GM12878 (cell line): ENCODE results near the gene ASAP2.

Experiments
- ATF3 ChIP-seq: IDR thresholded peaks from 2 replicates; pipeline ENCODE4 v1.6.1; 2011; ENCODE audit warnings: low read depth, mild to moderate bottlenecking, low read length, moderate library complexity, borderline replicate concordance; ENCODE audit errors: extremely low read depth
- BHLHE40 ChIP-seq, 2 experiments: fragments of 450-650 bp in 1 of 2; IDR thresholded peaks; 2 replicates each; pipeline ENCODE4 v1.6.1; 2011 to 2017; ENCODE audit warnings: low read depth in 2 of 2, borderline replicate concordance in 1 of 2, improper control_type of control experiment in 1 of 2, low read length in 1 of 2, mild to moderate bottlenecking in 1 of 2
- EP300 ChIP-seq, 2 experiments: fragments of 150-350 bp in 1 of 2; IDR thresholded peaks; 2 replicates each; pipeline ENCODE4 v1.6.1; 2011 to 2012; ENCODE audit warnings: low read depth in 2 of 2, low read length in 2 of 2, borderline replicate concordance in 1 of 2, improper control_type of control experiment in 1 of 2, inconsistent platforms in 1 of 2; ENCODE audit not compliant: control insufficient read depth in 1 of 2
- NR2C2 ChIP-seq: IDR thresholded peaks from 2 replicates; pipeline ENCODE4 v1.6.1; 2011; ENCODE audit warnings: borderline replicate concordance, low read depth; ENCODE audit not compliant: control insufficient read depth, insufficient read length
- POLR2AphosphoS5 ChIP-seq: IDR thresholded peaks from 2 replicates; pipeline ENCODE4 v1.6.1; 2011; ENCODE audit warnings: mild to moderate bottlenecking, low read length, inconsistent platforms
- RCOR1 ChIP-seq: conservative IDR thresholded peaks from 2 replicates; pipeline ENCODE4 v1.6.1; 2012; ENCODE audit warnings: low read depth, low read length, improper control_type of control experiment
- SP1 ChIP-seq: IDR thresholded peaks from one replicate; pipeline ENCODE4 v1.6.1; 2011; ENCODE audit warnings: low read depth, low read length
- TCF12 ChIP-seq: IDR thresholded peaks from 2 replicates; pipeline ENCODE4 v1.6.1; 2011; ENCODE audit warnings: low read depth, mild to moderate bottlenecking, low read length
- USF1 ChIP-seq: IDR thresholded peaks from 2 replicates; pipeline ENCODE4 v1.6.1; 2011; ENCODE audit warnings: borderline replicate concordance, low read depth, mild to moderate bottlenecking, moderate library complexity, mixed read lengths, low read length; ENCODE audit not compliant: insufficient read depth; ENCODE audit errors: extremely low read length
- TF ChIP-seq, protein P1 (sequence below): IDR thresholded peaks from 2 replicates; pipeline ENCODE4 v1.6.1; 2012; ENCODE audit warnings: mild to moderate bottlenecking, low read depth, low read length
- TF ChIP-seq, protein P2 (sequence below): IDR thresholded peaks from 2 replicates; pipeline ENCODE4 v1.6.1; 2012; ENCODE audit warnings: improper control_type of control experiment, low read depth, low read length; ENCODE audit not compliant: insufficient replicate concordance

- TF ChIP-seq SP1 (no peak), POLR2AphosphoS5 (peak; percentile 18; the same call in 1 of the 2 replicates), TCF12 (no peak), USF1 (peak; percentile 22), RCOR1 (no peak), ATF3 (no peak), EP300 (IDR thresholded peaks at IDR 0.05; ENCODE audit: borderline replicate concordance in 1 of 2, control insufficient read depth in 1 of 2, low read depth in 2 of 2, low read length in 2 of 2) (no peak), NR2C2 (no peak), BHLHE40 (IDR thresholded peaks at IDR 0.05; ENCODE audit: borderline replicate concordance in 1 of 2, low read depth in 2 of 2, low read length in 1 of 2) (peak in 1 of 2 experiments; percentile 31; a peak in 1 of 4 replicates)
- TF ChIP-seq, protein P1, sequence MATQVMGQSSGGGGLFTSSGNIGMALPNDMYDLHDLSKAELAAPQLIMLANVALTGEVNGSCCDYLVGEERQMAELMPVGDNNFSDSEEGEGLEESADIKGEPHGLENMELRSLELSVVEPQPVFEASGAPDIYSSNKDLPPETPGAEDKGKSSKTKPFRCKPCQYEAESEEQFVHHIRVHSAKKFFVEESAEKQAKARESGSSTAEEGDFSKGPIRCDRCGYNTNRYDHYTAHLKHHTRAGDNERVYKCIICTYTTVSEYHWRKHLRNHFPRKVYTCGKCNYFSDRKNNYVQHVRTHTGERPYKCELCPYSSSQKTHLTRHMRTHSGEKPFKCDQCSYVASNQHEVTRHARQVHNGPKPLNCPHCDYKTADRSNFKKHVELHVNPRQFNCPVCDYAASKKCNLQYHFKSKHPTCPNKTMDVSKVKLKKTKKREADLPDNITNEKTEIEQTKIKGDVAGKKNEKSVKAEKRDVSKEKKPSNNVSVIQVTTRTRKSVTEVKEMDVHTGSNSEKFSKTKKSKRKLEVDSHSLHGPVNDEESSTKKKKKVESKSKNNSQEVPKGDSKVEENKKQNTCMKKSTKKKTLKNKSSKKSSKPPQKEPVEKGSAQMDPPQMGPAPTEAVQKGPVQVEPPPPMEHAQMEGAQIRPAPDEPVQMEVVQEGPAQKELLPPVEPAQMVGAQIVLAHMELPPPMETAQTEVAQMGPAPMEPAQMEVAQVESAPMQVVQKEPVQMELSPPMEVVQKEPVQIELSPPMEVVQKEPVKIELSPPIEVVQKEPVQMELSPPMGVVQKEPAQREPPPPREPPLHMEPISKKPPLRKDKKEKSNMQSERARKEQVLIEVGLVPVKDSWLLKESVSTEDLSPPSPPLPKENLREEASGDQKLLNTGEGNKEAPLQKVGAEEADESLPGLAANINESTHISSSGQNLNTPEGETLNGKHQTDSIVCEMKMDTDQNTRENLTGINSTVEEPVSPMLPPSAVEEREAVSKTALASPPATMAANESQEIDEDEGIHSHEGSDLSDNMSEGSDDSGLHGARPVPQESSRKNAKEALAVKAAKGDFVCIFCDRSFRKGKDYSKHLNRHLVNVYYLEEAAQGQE = no peak
- TF ChIP-seq, protein P2, sequence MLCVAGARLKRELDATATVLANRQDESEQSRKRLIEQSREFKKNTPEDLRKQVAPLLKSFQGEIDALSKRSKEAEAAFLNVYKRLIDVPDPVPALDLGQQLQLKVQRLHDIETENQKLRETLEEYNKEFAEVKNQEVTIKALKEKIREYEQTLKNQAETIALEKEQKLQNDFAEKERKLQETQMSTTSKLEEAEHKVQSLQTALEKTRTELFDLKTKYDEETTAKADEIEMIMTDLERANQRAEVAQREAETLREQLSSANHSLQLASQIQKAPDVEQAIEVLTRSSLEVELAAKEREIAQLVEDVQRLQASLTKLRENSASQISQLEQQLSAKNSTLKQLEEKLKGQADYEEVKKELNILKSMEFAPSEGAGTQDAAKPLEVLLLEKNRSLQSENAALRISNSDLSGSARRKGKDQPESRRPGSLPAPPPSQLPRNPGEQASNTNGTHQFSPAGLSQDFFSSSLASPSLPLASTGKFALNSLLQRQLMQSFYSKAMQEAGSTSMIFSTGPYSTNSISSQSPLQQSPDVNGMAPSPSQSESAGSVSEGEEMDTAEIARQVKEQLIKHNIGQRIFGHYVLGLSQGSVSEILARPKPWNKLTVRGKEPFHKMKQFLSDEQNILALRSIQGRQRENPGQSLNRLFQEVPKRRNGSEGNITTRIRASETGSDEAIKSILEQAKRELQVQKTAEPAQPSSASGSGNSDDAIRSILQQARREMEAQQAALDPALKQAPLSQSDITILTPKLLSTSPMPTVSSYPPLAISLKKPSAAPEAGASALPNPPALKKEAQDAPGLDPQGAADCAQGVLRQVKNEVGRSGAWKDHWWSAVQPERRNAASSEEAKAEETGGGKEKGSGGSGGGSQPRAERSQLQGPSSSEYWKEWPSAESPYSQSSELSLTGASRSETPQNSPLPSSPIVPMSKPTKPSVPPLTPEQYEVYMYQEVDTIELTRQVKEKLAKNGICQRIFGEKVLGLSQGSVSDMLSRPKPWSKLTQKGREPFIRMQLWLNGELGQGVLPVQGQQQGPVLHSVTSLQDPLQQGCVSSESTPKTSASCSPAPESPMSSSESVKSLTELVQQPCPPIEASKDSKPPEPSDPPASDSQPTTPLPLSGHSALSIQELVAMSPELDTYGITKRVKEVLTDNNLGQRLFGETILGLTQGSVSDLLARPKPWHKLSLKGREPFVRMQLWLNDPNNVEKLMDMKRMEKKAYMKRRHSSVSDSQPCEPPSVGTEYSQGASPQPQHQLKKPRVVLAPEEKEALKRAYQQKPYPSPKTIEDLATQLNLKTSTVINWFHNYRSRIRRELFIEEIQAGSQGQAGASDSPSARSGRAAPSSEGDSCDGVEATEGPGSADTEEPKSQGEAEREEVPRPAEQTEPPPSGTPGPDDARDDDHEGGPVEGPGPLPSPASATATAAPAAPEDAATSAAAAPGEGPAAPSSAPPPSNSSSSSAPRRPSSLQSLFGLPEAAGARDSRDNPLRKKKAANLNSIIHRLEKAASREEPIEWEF = no peak
Measured at GRCh38 chr2:9422321-9423099, 215.9 kb downstream of the ASAP2 start.
